Gastroesophageal sphincter (tissue), 4 donors: ENCODE data around the gene PLA2G10. TPM values are rescaled to one million over a fixed set of nuclear protein-coding genes. Genes with fewer than 3 reads are reported as not detected.
"Not testable (repeated sequence)": the region's sequence is repeated elsewhere in the genome, so short reads cannot be mapped to it uniquely, and the experiment has no call there.

Experiments
- ATAC-seq: fragments of 150-250 bp; one replicate; pipeline ENCODE4 v1.9.1; 2016; ENCODE audit warnings: mild to moderate bottlenecking, moderate library complexity
- H3K27ac ChIP-seq, 4 donors: fragments of 200-600 bp; sonication (generic) in 3 of 4; 1 replicate in 3 of 4; 2 replicates in 1 of 4; pipeline ENCODE4 v1.5.1; 2016 to 2019
- H3K27me3 ChIP-seq: fragments of 200-600 bp; sonication (generic); one replicate; pipeline ENCODE4 v1.5.1; 2019
- H3K36me3 ChIP-seq, 2 donors: fragments of 200-600 bp; sonication (generic); one replicate each; pipeline ENCODE4 v1.5.1; 2019; ENCODE audit warnings: control low read depth in 1 of 2
- H3K4me1 ChIP-seq, 3 donors: fragments of 200-600 bp; sonication (generic); 1 replicate in 2 of 3; 2 replicates in 1 of 3; pipeline ENCODE4 v1.5.1; 2016 to 2019; ENCODE audit warnings: control low read depth in 2 of 3
- H3K4me3 ChIP-seq, 2 donors: fragments of 200-600 bp; sonication (generic); one replicate each; pipeline ENCODE4 v1.5.1; 2019; ENCODE audit warnings: mild to moderate bottlenecking in 1 of 2, moderate library complexity in 1 of 2
- H3K9me3 ChIP-seq, 3 donors: fragments of 200-600 bp; sonication (generic); one replicate each; pipeline ENCODE4 v1.5.1; 2017 to 2019; ENCODE audit warnings: control low read depth in 2 of 3
- CTCF ChIP-seq, 4 experiments: fragments of 200-600 bp in 2 of 4; fragments of 450-650 bp in 2 of 4; sonication (generic) in 1 of 4; IDR thresholded peaks; one replicate each; pipeline ENCODE4 v1.5.1; 2017 to 2019; ENCODE audit warnings: antibody characterized with exemption in 4 of 4, mild to moderate bottlenecking in 2 of 4, moderate library complexity in 2 of 4
- EP300 ChIP-seq: sonication (generic); formaldehyde crosslinking; IDR thresholded peaks from one replicate; pipeline ENCODE4 v1.6.1; 2017; ENCODE audit warnings: antibody characterized with exemption, mild to moderate bottlenecking
- POLR2A ChIP-seq, 2 donors: fragments of 450-650 bp; IDR thresholded peaks; one replicate each; pipeline ENCODE4 v1.6.1; 2017; ENCODE audit warnings: antibody characterized with exemption in 2 of 2, mild to moderate bottlenecking in 2 of 2, moderate library complexity in 1 of 2
- POLR2AphosphoS5 ChIP-seq: sonication (generic); formaldehyde crosslinking; IDR thresholded peaks from one replicate; pipeline ENCODE4 v1.6.1; 2017; ENCODE audit warnings: antibody characterized with exemption
- WGBS, 2 donors: methylation state at CpG; one replicate each; pipeline ENCODE4 v1.1.5; 2018; ENCODE audit warnings: low coverage in 1 of 2; 5-methylcytosine and 5-hydroxymethylcytosine counted together
- total RNA-seq, 4 donors: library from RNA; depleted of rRNA; stranded (reverse); fragments of >200 nt; gene quantifications; one replicate each; pipeline ENCODE4 v1.1.0, GENCODE V29; 2016

PLA2G10 gene
- total RNA-seq, 4 donors from 2014 or later: not detected

GRCh38 chr16:14682121-14682520 lies 12.0 kb downstream of the PLA2G10 start:
- TF ChIP-seq POLR2AphosphoS5 (no peak), CTCF (IDR thresholded peaks at IDR 0.05) (no peak), EP300 (no peak), POLR2A (IDR thresholded peaks at IDR 0.05) (no peak)
- ATAC-seq: no peak
- no peaks in the 10 kb centered on the region for H3K4me1 ChIP-seq
- no peaks in the 10 kb centered on the region for H3K36me3 ChIP-seq
- no peak overlapping the region for H3K27ac ChIP-seq
- peaks cover 6% of the 10 kb centered on the region for H3K27me3 ChIP-seq
- WGBS, 2 donors: 89 to 97% methylated on average over 6 to 8 of the region's 8 CpGs
- no peaks in the 10 kb centered on the region for H3K9me3 ChIP-seq
- no peak overlapping the region for H3K4me3 ChIP-seq

DNA sequence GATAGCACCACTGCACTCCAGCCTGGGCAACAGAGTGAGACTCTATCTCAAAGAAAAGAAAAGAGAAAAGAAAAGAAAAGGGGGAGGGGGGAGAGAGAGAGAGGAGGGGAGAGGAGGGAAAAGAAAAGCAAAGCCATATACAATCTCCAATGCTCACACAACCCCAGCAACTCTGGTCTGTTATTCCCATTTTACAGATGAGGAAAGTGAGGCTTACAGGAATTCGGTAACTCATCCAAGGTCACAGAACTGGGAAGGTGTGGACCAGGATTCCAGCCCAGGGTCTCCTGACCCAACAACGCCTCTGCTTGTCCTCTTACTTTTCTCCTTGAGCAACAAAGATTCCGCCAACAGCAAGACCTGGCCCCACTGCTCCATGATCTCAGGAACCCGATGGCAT lies 13.0 kb downstream of the PLA2G10 start:
- 98 to 100% methylated on average over 2 to 3 of the region's 4 CpGs for WGBS, 2 donors
- Histone ChIP-seq H3K36me3 (no peaks in the 10 kb centered on the region), H3K9me3 (no peaks in the 10 kb centered on the region), H3K27me3 (peaks cover 6% of the 10 kb centered on the region), H3K4me3 (no peak overlapping the region), H3K27ac (no peak overlapping the region), H3K4me1 (no peaks in the 10 kb centered on the region)
- TF ChIP-seq EP300 (no peak), POLR2A (IDR thresholded peaks at IDR 0.05) (no peak), CTCF (IDR thresholded peaks at IDR 0.05) (no peak), POLR2AphosphoS5 (no peak)
- ATAC-seq: no peak

- H3K9me3 ChIP-seq, H3K27ac ChIP-seq, H3K4me1 ChIP-seq, H3K36me3 ChIP-seq, H3K4me3 ChIP-seq, ATAC-seq, H3K27me3 ChIP-seq: not testable (repeated sequence)
- WGBS, 2 donors: 76 to 87% methylated on average over 3 to 4 of the region's 7 CpGs
Observed at GRCh38 chr16:14680396-14680795, 13.7 kb downstream of the PLA2G10 start.

- Histone ChIP-seq H3K4me1 (no peaks in the 10 kb centered on the region), H3K27ac (no peak overlapping the region), H3K4me3 (no peak overlapping the region), H3K27me3 (peaks cover 6% of the 10 kb centered on the region), H3K9me3 (no peaks in the 10 kb centered on the region), H3K36me3 (no peaks in the 10 kb centered on the region)
- TF ChIP-seq POLR2A (IDR thresholded peaks at IDR 0.05) (no peak), POLR2AphosphoS5 (no peak), EP300 (no peak), CTCF (IDR thresholded peaks at IDR 0.05) (no peak)
- 79 to 82% methylated on average over 2 to 5 of the region's 11 CpGs for WGBS, 2 donors
- ATAC-seq: no peak
Observed at GRCh38 chr16:14678748-14679497, 15.2 kb downstream of the PLA2G10 start.

- H3K4me3 ChIP-seq: no peak overlapping the region
- H3K36me3 ChIP-seq: no peaks in the 10 kb centered on the region
- H3K27me3 ChIP-seq: peaks cover 6% of the 10 kb centered on the region
- H3K27ac ChIP-seq: no peak overlapping the region
- WGBS, 2 donors: 94 to 95% methylated on average over 2 to 5 of the region's 5 CpGs
- no peaks in the 10 kb centered on the region for H3K4me1 ChIP-seq
- no peaks in the 10 kb centered on the region for H3K9me3 ChIP-seq
- ATAC-seq: no peak
- no peak for TF ChIP-seq POLR2A (IDR thresholded peaks at IDR 0.05)
- TF ChIP-seq EP300: no peak
Observed at GRCh38 chr16:14677627-14678026, 16.5 kb downstream of the PLA2G10 start.

GRCh38 chr16:14676633-14677032 lies 17.5 kb downstream of the PLA2G10 start:
- no peak for ATAC-seq
- H3K4me3 ChIP-seq: no peak overlapping the region
- H3K27ac ChIP-seq: no peak overlapping the region
- H3K9me3 ChIP-seq: no peaks in the 10 kb centered on the region
- H3K36me3 ChIP-seq: no peaks in the 10 kb centered on the region
- no peaks in the 10 kb centered on the region for H3K4me1 ChIP-seq
- no peak for TF ChIP-seq POLR2A (IDR thresholded peaks at IDR 0.05)
- no peak for TF ChIP-seq CTCF (IDR thresholded peaks at IDR 0.05)
- no peak for TF ChIP-seq EP300
- TF ChIP-seq POLR2AphosphoS5: no peak
- 86 to 93% methylated on average over 2 to 3 of the region's 3 CpGs for WGBS, 2 donors
- peaks cover 6% of the 10 kb centered on the region for H3K27me3 ChIP-seq
